Left lung (tissue), 10 donors: ENCODE results near the gene OPTN. TPM values are rescaled to one million over a fixed set of nuclear protein-coding genes. Genes with fewer than 3 reads are reported as not detected.

Experiments
- ATAC-seq: fragments of 200-7000 bp; cut with Tn5 transposase; one replicate; pipeline ENCODE4 v1.9.1; 2020; ENCODE audit warnings: moderate library complexity
- DNase-seq, 4 donors: peaks; one replicate each; pipeline ENCODE4 v3.0.0-alpha.2; 2013 to 2020
- H3K27ac ChIP-seq, 2 donors: fragments of 200-600 bp; sonication (generic) in 1 of 2; one replicate each; pipeline versions ENCODE4 v1.5.0 to v1.8.0; 2020 to 2021
- H3K27me3 ChIP-seq, 2 donors: fragments of 200-600 bp; sonication (generic) in 1 of 2; one replicate each; pipeline versions ENCODE4 v1.5.0 to v1.8.0; 2020 to 2021
- H3K36me3 ChIP-seq, 2 donors: fragments of 200-600 bp; sonication (generic) in 1 of 2; one replicate each; pipeline versions ENCODE4 v1.5.0 to v1.8.0; 2020 to 2021
- H3K4me1 ChIP-seq, 2 donors: fragments of 200-600 bp; one replicate each; pipeline ENCODE4 v1.8.0; 2021
- H3K4me3 ChIP-seq, 2 donors: fragments of 200-600 bp; sonication (generic) in 1 of 2; one replicate each; pipeline versions ENCODE4 v1.5.0 to v1.8.0; 2020 to 2021; ENCODE audit warnings: mild to moderate bottlenecking in 1 of 2
- H3K9me3 ChIP-seq, 2 donors: fragments of 200-600 bp; sonication (generic) in 1 of 2; one replicate each; pipeline versions ENCODE4 v1.5.0 to v1.8.0; 2020 to 2021
- CTCF ChIP-seq, 2 donors: fragments of 200-600 bp; sonication (generic) in 1 of 2; IDR thresholded peaks; one replicate each; pipeline versions ENCODE4 v1.5.0 to v1.8.0; 2021; ENCODE audit warnings: antibody characterized with exemption in 2 of 2
- intact Hi-C, 2 donors: fragments of 100-400 bp; cut with DNase I; formaldehyde crosslinking; loops; one replicate each; pipeline versions ENCODE4 v1.11.2 to v1.14.2; 2022
- polyA plus RNA-seq, 6 donors: library from polyadenylated mRNA; unstranded; fragments of 120-200 nt; gene quantifications; one replicate each; pipeline ENCODE4 v1.2.1, GENCODE V29; 2013; ENCODE audit not compliant: insufficient read length in 6 of 6
- total RNA-seq, 2 donors: library from RNA; stranded (reverse); fragmentation: NEBNext Ultra II Directional; extraction: Animal tissue kit (Norgen Biotek cat#: 25700); gene quantifications; one replicate each; pipeline ENCODE4 v1.2.1, GENCODE V29; 2021
- donor health status: DM: no; HTN: yes; CAD: no.
- donor health status: DM: no; HTN: no; CAD: no.

OPTN gene
- total and polyA plus RNA-seq, 8 donors: 36.0 to 51.3 (median 37.3) TPM

DNA sequence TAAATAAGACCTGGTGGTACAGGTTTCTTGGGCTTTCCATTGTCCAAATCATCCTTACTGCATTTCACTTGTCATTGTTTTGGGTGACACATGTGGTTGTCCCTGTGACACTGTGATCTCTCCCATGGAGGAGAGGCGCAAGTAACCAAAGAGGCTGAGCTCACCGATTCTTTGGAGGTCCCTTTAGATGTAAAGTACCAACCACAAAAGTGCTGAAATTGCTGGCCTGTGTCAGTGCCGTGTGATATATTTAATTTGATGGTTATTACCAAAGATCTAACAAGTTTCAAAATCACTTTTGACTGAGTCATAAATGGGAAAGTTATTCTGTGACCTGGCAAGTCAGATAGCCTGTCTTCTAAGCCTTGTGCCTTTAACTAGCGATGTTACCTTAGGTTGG, 80.8 kb downstream of the OPTN start:
- Histone ChIP-seq H3K36me3 (peaks cover 0 to 3% of the 10 kb centered on the region in 2 donors), H3K27ac (no peak overlapping the region), H3K4me1 (no peaks in the 10 kb centered on the region), H3K4me3 (no peak overlapping the region), H3K9me3 (no peaks in the 10 kb centered on the region), H3K27me3 (no peaks in the 10 kb centered on the region)
- ATAC-seq: no peak
- DNase-seq: no peak
- intact Hi-C loops: no loop called here
- TF ChIP-seq CTCF (IDR thresholded peaks at IDR 0.05): no peak

- H3K27ac ChIP-seq: no peak overlapping the region
- no peak for ATAC-seq
- H3K27me3 ChIP-seq: no peaks in the 10 kb centered on the region
- TF ChIP-seq CTCF (IDR thresholded peaks at IDR 0.05): no peak
- intact Hi-C loops: no loop called here
- no peak overlapping the region for H3K4me3 ChIP-seq
- peaks cover 0 to 3% of the 10 kb centered on the region in 2 donors for H3K36me3 ChIP-seq
- no peak for DNase-seq
- H3K9me3 ChIP-seq: no peaks in the 10 kb centered on the region
- H3K4me1 ChIP-seq: no peaks in the 10 kb centered on the region
These were observed 82.5 kb downstream of the OPTN start for GRCh38 chr10:13182424-13182823.

GRCh38 chr10:13183625-13184024, 83.7 kb downstream of the OPTN start:
- Histone ChIP-seq H3K4me3 (no peak overlapping the region), H3K36me3 (peaks cover 0 to 3% of the 10 kb centered on the region in 2 donors), H3K9me3 (no peaks in the 10 kb centered on the region), H3K4me1 (no peaks in the 10 kb centered on the region), H3K27ac (no peak overlapping the region), H3K27me3 (no peaks in the 10 kb centered on the region)
- TF ChIP-seq CTCF (IDR thresholded peaks at IDR 0.05): no peak
- intact Hi-C loops: no loop called here
- ATAC-seq (no peak), DNase-seq (no peak)

- H3K27ac ChIP-seq: no peak overlapping the region
- no peak for TF ChIP-seq CTCF (IDR thresholded peaks at IDR 0.05)
- ATAC-seq (peak; percentile 7), DNase-seq (no peak)
- peaks cover 0 to 3% of the 10 kb centered on the region in 2 donors for H3K36me3 ChIP-seq
- no peaks in the 10 kb centered on the region for H3K4me1 ChIP-seq
- no peak overlapping the region for H3K4me3 ChIP-seq
- intact Hi-C loops: no loop called here
- H3K9me3 ChIP-seq: no peaks in the 10 kb centered on the region
- H3K27me3 ChIP-seq: no peaks in the 10 kb centered on the region
These were observed 84.3 kb downstream of the OPTN start for GRCh38 chr10:13184276-13184675.

GRCh38 chr10:13184730-13185514, 85.0 kb downstream of the OPTN start:
- Histone ChIP-seq H3K27ac (no peak overlapping the region), H3K4me1 (no peaks in the 10 kb centered on the region), H3K9me3 (no peaks in the 10 kb centered on the region), H3K27me3 (no peaks in the 10 kb centered on the region), H3K36me3 (peaks cover 0 to 3% of the 10 kb centered on the region in 2 donors), H3K4me3 (no peak overlapping the region)
- DNase-seq (peak in 1 of 4 donors; percentile 65), ATAC-seq (peak; percentile 94)
- TF ChIP-seq CTCF (IDR thresholded peaks at IDR 0.05): no peak
- intact Hi-C loops: no loop called here
